Measurements from ENCODE around the gene SLC22A12. TPM values are rescaled to one million over a fixed set of nuclear protein-coding genes. Genes with fewer than 3 reads are reported as not detected.
A peak's percentile ranks its signal among the peaks of the same experiment; 100 is the strongest.

SLC22A12 gene
- total RNA-seq, 4 donors from 2014 or later = not detected

- H3K36me3 ChIP-seq = no peaks in the 10 kb centered on the region
- H3K9me3 ChIP-seq = no peaks in the 10 kb centered on the region
- TF ChIP-seq POLR2A (IDR thresholded peaks at IDR 0.05) = no peak
- TF ChIP-seq CTCF (IDR thresholded peaks at IDR 0.05) = no peak
- H3K27me3 ChIP-seq = no peaks in the 10 kb centered on the region
- peaks cover 0 to 2% (median 0%) of the 10 kb centered on the region in 4 donors for H3K4me1 ChIP-seq
- no peak overlapping the region for H3K4me3 ChIP-seq
- no peak for DNase-seq
- H3K27ac ChIP-seq = no peak overlapping the region
These were observed 41.6 kb downstream of the SLC22A12 start for GRCh38 chr11:64632654-64633053.

- no peaks in the 10 kb centered on the region for H3K9me3 ChIP-seq
- no peak overlapping the region for H3K4me3 ChIP-seq
- H3K27me3 ChIP-seq = no peaks in the 10 kb centered on the region
- peaks cover 0 to 9% (median 3%) of the 10 kb centered on the region in 4 donors for H3K4me1 ChIP-seq
- TF ChIP-seq CTCF (IDR thresholded peaks at IDR 0.05) (no peak), POLR2A (IDR thresholded peaks at IDR 0.05) (no peak)
- no peak for DNase-seq
- no peaks in the 10 kb centered on the region for H3K36me3 ChIP-seq
- no peak overlapping the region for H3K27ac ChIP-seq
These were observed 42.6 kb downstream of the SLC22A12 start for GRCh38 chr11:64633555-64634159.

- DNase-seq = no peak
- no peak overlapping the region for H3K27ac ChIP-seq
- TF ChIP-seq CTCF (IDR thresholded peaks at IDR 0.05) (no peak), POLR2A (IDR thresholded peaks at IDR 0.05) (no peak)
- H3K27me3 ChIP-seq = peaks cover 0 to 9% of the 10 kb centered on the region in 2 donors
- H3K4me1 ChIP-seq = peaks cover 0 to 9% (median 5%) of the 10 kb centered on the region in 4 donors
- H3K9me3 ChIP-seq = no peaks in the 10 kb centered on the region
- no peaks in the 10 kb centered on the region for H3K36me3 ChIP-seq
- peak overlapping the region in 3 of 4 donors; percentile 21 to 26 (median 23) for H3K4me3 ChIP-seq
These were observed 46.5 kb downstream of the SLC22A12 start for GRCh38 chr11:64637334-64638017.

GRCh38 chr11:64638018-64638665 is 47.1 kb downstream of the SLC22A12 start:
- TF ChIP-seq CTCF (IDR thresholded peaks at IDR 0.05) = no peak
- no peak for TF ChIP-seq POLR2A (IDR thresholded peaks at IDR 0.05)
- DNase-seq = peak in 2 of 3 donors; percentile 25 to 56
- Histone ChIP-seq H3K4me1 (peaks cover 0 to 15% (median 7%) of the 10 kb centered on the region in 4 donors), H3K9me3 (no peaks in the 10 kb centered on the region), H3K27ac (no peak overlapping the region), H3K27me3 (peaks cover 0 to 16% of the 10 kb centered on the region in 2 donors), H3K36me3 (no peaks in the 10 kb centered on the region), H3K4me3 (peak overlapping the region in 3 of 4 donors; percentile 21 to 26 (median 23))

- no peak for DNase-seq
- H3K4me1 ChIP-seq = peaks cover 0 to 22% (median 11%) of the 10 kb centered on the region in 4 donors
- H3K4me3 ChIP-seq = no peak overlapping the region
- H3K27ac ChIP-seq = no peak overlapping the region
- H3K9me3 ChIP-seq = no peaks in the 10 kb centered on the region
- TF ChIP-seq POLR2A (IDR thresholded peaks at IDR 0.05) (no peak), CTCF (IDR thresholded peaks at IDR 0.05) (no peak)
- peaks cover 0 to 18% of the 10 kb centered on the region in 2 donors for H3K27me3 ChIP-seq
- H3K36me3 ChIP-seq = no peaks in the 10 kb centered on the region
These were observed 47.8 kb downstream of the SLC22A12 start for GRCh38 chr11:64638829-64639228.

All from Peyer's patch (tissue), 4 donors.